GM19240 (cell line): Measurements from ENCODE around the gene C2orf66.

Experiments used
- DNase-seq: peaks from one replicate; pipeline ENCODE4 v3.0.0; 2011; ENCODE audit warnings: low spot score; ENCODE audit not compliant: insufficient read length

Gene C2orf66

GRCh38 chr2:196809260-196809659, at the start of gene C2orf66:
Gene C2orf66 (minus strand): TSS chr2:196809355. CDS start chr2:196809336, 19 bp downstream.
- DNase-seq, result no peak

DNA sequence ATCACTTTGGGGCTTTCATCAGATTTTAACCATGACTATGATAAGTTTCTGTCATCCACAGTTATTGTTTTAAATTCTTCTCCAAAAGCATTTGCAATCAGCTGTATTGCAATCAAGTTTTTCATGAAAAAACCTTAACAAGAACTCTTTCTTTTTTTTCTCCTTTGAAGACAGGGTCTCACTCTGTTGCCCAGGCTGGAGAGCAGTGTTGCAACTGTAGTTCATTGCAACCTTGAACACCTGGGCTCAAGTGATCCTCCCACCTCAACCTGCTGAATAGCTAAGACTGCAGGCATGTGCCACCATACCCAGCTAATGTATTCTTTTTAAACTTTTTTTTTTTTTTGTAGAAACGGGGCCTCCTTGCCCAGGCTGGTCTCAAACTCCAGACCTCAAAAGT, 45.5 kb upstream of the C2orf66 start:
- no peak for DNase-seq

DNA sequence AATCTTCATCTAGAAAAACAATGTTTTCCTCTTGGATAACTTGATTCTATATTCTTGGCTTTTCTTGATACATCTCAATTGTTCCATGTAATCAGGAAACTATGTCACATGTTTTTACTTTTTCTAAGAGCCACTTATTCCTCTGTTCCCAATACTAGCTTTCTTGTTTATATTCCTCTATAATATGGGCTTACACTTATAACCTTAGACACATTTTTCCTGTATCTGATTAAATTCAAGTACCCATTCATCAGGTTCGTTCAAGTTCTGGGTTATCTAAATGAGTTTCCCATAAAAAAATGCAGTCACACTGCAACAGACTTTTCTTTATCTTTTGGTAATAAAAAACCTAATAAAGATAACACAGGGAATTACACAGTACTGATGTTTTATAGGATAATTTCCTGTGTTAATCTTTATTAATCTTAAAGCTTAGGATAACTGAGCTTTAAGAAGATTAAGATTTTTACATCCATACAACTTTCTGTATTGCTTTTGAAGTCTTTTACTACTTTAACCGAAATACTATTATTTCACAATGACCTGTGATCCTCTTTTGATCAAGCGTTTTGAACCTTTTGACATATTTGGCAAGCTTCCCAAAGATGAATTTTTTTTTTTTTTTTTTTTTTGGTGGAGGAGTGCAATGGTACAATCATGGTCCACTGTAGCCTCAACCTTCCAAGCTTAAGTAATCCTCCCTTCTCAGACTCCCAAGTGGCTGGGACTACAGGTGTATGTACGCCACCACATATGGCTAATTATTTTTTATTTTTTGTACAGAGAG, 44.3 kb upstream of the C2orf66 start:
- no peak for DNase-seq

DNA sequence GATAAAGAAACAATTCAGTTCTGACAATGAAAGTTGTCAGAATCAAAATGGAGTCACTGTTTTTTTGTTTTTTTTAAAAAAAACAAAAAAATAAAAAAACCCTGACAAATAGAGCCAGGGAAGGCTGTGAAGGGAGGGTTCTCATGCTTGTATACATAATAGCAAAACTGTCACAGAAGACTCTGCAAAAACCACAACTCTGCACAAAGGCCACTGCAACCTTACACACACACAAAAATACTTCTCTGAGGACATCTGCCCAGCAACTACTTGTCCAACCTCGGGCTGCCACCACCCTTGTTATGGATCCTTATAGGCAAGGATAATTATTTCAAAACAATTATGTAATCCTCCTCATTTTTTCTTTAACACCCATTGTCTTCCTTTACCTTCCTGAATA, 41.9 kb upstream of the C2orf66 start:
- no peak for DNase-seq

DNA sequence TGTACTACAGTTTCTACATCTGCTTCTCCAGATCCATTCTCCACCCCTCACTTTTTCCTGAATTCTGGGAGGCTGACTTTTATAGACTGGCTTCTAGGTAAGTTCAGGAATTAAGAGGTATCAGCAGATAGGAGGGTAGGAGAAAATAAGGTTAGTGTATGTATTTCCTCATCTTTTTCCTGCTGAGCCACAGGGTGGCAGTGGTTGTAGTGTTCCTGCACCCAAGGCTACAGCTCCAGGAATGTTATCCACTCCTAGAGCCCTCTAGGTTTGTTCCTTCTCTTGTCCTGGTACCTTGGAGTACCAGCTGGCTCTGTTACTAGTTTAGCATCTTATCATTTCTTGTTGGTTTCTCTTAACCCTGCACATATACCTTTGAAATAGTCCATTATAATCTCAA, 40.7 kb upstream of the C2orf66 start:
- no peak for DNase-seq

- DNase-seq, result no peak
Observed at GRCh38 chr2:196846295-196846694, 37.1 kb upstream of the C2orf66 start.

GRCh38 chr2:196845371-196845770, 36.2 kb upstream of the C2orf66 start:
- no peak for DNase-seq

DNA sequence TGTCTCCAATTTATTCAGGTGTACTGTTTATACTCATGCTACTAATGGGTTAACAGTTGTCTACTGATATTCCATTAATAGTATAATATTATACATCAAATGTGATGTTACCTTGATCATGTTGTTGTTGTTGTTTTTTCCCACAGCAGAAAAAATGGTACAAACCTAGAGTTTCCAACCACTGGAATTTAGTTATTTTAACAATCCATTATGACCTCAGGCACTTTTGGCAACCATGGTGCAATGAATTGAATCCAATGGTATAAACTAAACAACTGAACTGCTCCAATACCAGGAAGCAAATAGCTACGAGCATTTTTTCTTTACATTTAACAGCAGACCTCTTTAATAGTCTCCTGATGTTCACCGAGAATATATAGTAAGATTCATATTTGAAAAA, 31.0 kb upstream of the C2orf66 start:
- DNase-seq, result no peak

DNA sequence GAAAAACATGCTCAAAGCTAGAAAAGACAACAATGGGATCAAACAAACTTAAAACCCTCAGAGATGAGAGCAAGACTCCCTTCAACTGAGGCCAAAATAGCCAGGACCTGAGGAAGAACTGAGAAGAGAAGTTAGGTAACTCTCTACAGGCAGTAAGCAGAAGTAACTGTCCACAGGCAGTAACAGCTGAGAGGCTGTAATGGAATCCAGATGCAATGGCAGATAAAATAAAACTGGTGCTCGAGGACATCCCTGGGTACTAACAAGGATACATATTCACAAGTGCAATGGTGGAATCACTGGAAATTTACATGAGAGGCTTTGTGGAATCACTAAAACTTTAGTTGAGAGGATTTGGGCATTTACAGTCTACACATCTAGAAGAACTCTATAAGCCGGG, 30.4 kb upstream of the C2orf66 start:
- DNase-seq, result no peak

DNA sequence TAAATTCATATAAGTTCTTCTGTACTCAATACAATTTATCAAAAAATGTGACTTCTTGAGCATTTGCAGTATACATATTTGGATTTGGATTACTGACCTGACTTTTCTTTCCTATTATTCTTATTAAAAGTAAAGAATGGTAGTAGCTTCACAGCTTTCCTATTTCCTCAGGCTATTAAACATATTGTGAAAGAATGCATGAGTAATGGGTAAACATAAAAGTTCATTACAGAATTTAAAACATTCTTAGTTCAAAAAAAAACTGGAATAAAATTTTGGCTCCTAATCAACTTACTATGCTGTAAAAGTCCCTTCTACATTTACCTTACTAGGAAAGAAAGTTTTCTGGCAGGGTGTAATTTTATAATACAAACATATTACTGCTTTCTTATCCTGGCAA, 27.3 kb upstream of the C2orf66 start:
- DNase-seq, result no peak

DNA sequence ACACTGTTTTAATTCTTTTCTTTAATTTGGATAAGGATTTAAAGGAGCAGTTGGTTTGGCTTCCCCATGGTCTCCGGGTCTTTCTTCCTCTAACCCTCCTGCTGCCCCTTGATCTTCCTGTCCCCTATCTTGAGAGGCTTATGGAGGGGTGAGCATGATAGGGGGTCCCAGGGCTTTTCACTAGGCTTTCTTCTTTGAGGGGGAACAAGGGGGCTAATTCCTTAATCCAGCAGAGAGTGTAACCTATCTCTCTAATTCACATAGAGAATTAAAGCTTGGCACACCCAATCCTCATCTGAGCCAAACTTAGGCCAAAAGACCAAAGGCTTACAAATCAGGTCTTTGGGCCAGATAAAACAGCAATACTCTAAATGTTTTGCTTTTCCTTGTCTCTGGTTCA, 21.5 kb upstream of the C2orf66 start:
- no peak for DNase-seq

DNA sequence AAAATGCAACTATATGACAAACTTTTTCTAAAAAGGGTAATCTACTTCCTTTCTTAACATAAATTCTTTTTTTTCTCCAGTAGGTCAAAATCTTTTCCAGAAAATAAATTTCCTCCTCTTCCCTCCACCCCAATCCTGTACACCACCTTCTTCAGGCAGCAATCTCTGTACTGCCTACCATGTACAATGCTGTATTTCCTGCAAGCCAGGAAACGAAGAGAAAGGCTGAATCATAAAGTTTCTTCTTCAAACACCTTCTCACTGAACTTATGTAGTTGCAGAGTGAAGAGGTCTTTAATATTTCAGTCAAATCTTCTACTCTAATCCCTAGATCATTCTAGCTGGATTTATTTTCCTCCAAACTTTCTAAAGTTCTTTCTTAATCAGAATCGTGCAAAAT, 18.2 kb upstream of the C2orf66 start:
- no peak for DNase-seq

- no peak for DNase-seq
Observed at GRCh38 chr2:196823750-196824522, 14.8 kb upstream of the C2orf66 start.

- no peak for DNase-seq
Observed at GRCh38 chr2:196821195-196821594, 12.0 kb upstream of the C2orf66 start.

GRCh38 chr2:196808083-196808665, 981 bp downstream of the C2orf66 start:
- DNase-seq, result no peak

- DNase-seq, result no peak
Observed at GRCh38 chr2:196804381-196804780, 4.8 kb downstream of the C2orf66 start.

DNA sequence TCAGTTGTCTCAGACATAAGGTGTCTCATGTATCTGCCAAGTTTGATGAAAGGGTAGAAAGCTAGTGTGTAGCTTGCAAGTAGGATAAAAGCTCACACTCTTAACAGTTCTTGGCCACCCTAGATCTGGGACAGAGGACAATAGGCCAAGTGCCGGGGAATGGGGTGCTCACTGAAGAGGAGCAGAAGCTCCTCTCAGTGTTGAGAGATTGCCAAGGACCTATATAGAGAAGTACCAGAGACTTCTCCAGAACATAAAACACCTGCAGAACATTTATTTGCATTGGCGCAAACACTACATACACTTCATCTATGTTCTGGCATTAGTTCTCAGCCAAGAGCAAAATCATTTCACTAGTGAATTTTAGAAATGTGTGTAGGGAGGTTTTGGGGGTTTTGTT, 6.8 kb downstream of the C2orf66 start:
- DNase-seq, result no peak

GRCh38 chr2:196801674-196802261, 7.4 kb downstream of the C2orf66 start:
- DNase-seq, result no peak

GRCh38 chr2:196798980-196799379, 10.2 kb downstream of the C2orf66 start:
- DNase-seq, result no peak

DNA sequence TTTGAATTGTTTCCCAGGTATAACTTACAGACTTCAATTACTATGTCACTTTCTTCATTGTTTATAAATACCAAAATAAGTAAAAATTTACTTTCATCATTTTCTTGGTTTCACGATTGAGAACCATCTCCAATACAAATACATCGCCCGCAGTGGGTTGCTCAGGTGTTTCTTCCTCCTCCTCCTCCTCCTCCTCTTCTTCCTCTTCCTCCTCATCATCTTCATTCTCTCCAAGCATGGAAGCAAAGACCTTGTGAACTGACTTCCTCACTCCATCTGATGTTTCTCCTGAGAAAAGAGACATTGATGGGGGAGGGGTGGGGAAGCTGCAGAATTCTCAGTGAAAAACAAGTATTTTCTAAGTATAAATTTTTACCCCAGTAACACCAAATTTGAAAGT, 16.3 kb downstream of the C2orf66 start:
- no peak for DNase-seq

DNA sequence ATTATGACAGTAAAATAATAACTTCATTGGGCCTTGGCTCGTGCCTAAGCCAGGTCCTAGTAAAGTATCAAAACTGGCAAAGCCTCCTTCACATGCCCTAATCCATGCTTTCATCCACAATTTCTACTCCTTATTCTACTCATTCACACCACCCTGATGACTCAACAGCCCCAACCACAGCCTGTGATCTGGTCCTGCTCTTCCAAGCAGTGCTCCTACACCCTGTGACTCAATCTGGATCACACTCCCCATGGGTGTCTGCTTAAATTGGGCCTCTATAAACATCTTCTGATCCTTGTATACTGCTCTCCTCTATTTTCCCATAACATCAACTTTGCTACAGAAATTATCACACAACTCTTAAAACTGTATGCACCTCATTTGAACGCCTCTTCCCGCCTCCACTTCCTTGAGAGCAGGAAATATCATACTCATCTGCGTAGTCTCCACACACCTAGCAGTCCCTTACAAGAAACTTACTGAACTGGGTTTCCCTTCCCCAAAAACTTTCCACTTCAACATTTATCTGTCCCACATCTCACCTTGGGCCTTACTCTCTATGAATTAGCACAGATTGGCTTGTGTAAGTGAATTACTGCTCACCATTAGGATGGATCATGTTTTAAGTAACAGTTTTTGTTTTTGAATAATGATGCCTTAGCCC, 25.6 kb downstream of the C2orf66 start:
- DNase-seq, result no peak

GRCh38 chr2:196767101-196767500, 42.1 kb downstream of the C2orf66 start:
- DNase-seq, result no peak
